CD4-positive, alpha-beta T cell (primary cell): Measurements from ENCODE around the gene HOMER1. TPM values are rescaled to one million over a fixed set of nuclear protein-coding genes. Genes with fewer than 3 reads are reported as not detected.

ENCODE experiments used
- ATAC-seq: fragments of 200-7000 bp; cut with Tn5 transposase; one replicate; pipeline ENCODE4 v1.10.0; 2022; ENCODE audit warnings: mild to moderate bottlenecking; ENCODE audit not compliant: poor library complexity
- CTCF ChIA-PET: fragments of 350-600 bp; sonication (Branson Sonifier 250); formaldehyde crosslinking; loops from one replicate; lab custom pipeline; 2021; ENCODE audit warnings: antibody characterized with exemption, inconsistent platforms; lab: Charles Lee
- POLR2A ChIA-PET: fragments of 350-600 bp; sonication (Branson Sonifier 250); formaldehyde crosslinking; loops from one replicate; lab custom pipeline; 2021; ENCODE audit warnings: antibody characterized with exemption, inconsistent platforms; lab: Charles Lee
- DNase-seq, 14 experiments: peaks; one replicate each; pipeline ENCODE4 v3.0.0-alpha.2; 2013 to 2020; ENCODE audit warnings: mixed read lengths in 2 of 14
- H3K27ac ChIP-seq, 2 donors: one replicate each; pipeline versions ENCODE4 v1.5.1 to v1.7.0; 2013; ENCODE audit warnings: low read length in 2 of 2, low read depth in 1 of 2, mild to moderate bottlenecking in 1 of 2
- H3K27me3 ChIP-seq, 2 experiments: 1 replicate in 1 of 2; 2 replicates in 1 of 2; pipeline versions ENCODE4 v1.6.1 to v1.7.0; 2013; ENCODE audit warnings: low read length in 2 of 2, control low read depth in 1 of 2, mild to moderate bottlenecking in 1 of 2, moderate library complexity in 1 of 2; ENCODE audit not compliant: insufficient read depth in 2 of 2, control insufficient read depth in 1 of 2
- H3K36me3 ChIP-seq: one replicate; pipeline ENCODE4 v1.6.1; 2013; ENCODE audit warnings: low read length, control low read depth; ENCODE audit not compliant: insufficient read depth
- H3K4me1 ChIP-seq: one replicate; pipeline ENCODE4 v1.6.1; 2013; ENCODE audit warnings: low read length, control low read depth; ENCODE audit not compliant: insufficient read depth
- H3K4me3 ChIP-seq: one replicate; pipeline ENCODE4 v1.5.1; 2013; ENCODE audit warnings: mild to moderate bottlenecking, low read length, moderate library complexity
- H3K9me3 ChIP-seq, 2 experiments: 1 replicate in 1 of 2; 2 replicates in 1 of 2; pipeline versions ENCODE4 v1.6.1 to v1.7.0; 2013; ENCODE audit warnings: low read length in 2 of 2, mild to moderate bottlenecking in 2 of 2, control low read depth in 1 of 2, moderate library complexity in 1 of 2; ENCODE audit not compliant: control insufficient read depth in 1 of 2, insufficient read depth in 1 of 2
- H3K27ac Mint-ChIP-seq: one replicate; pipeline ENCODE4 v1.8.0; 2020; ENCODE audit warnings: mixed read lengths
- H3K27me3 Mint-ChIP-seq: one replicate; pipeline ENCODE4 v1.8.0; 2021; ENCODE audit warnings: mixed read lengths
- H3K36me3 Mint-ChIP-seq: one replicate; pipeline ENCODE4 v1.8.0; 2021; ENCODE audit warnings: low read depth, mixed read lengths
- H3K4me1 Mint-ChIP-seq: one replicate; pipeline ENCODE4 v1.8.0; 2021; ENCODE audit warnings: low read depth, mixed read lengths
- H3K4me3 Mint-ChIP-seq: one replicate; pipeline ENCODE4 v1.8.0; 2020; ENCODE audit warnings: mild to moderate bottlenecking, mixed read lengths
- H3K9me3 Mint-ChIP-seq: one replicate; pipeline ENCODE4 v1.8.0; 2020; ENCODE audit warnings: mixed read lengths
- CTCF ChIP-seq: fragments of 200-600 bp; IDR thresholded peaks from one replicate; pipeline ENCODE4 v1.8.0; 2022; ENCODE audit warnings: antibody characterized with exemption, mild to moderate bottlenecking
- intact Hi-C, 2 experiments: fragments of 100-400 bp; cut with DNase I in 1 of 2; cut with micrococcal nuclease in 1 of 2; formaldehyde crosslinking; loops; one replicate each; pipeline versions ENCODE4 v1.15.1 to v1.9.0; 2023 to 2025; cut with DNase I, micrococcal nuclease
- total RNA-seq, 174 experiments: library from RNA in 2 of 174; stranded (reverse) in 2 of 174; gene quantifications; one replicate each; pipeline ENCODE4 v1.2.3 and lab custom pipeline; 2021 to 2026

HOMER1 gene
- total RNA-seq, 2 experiments from 2014 or later = 2.1 TPM

- ChIA-PET POLR2A (interaction anchor here (1.1 to 3.6 kb wide), 2 partner anchors 18 to 276 kb away, joined by 3 to 19 read pairs; partner anchors contain the start of gene JMY), CTCF (interaction anchor here (0.9 kb wide), 1 partner anchor 13 kb away, joined by 4 read pairs; no protein-coding TSS in a partner anchor)
- ATAC-seq = no peak
- Histone ChIP-seq H3K4me1 (peaks cover 19% of the 10 kb centered on the region), H3K4me3 (peak overlapping the region; percentile 79), H3K27ac (no peak overlapping the region), H3K36me3 (no peaks in the 10 kb centered on the region), H3K9me3 (no peaks in the 10 kb centered on the region), H3K27me3 (peaks cover 5 to 15% of the 10 kb centered on the region in 2 experiments)
- no peaks in the 10 kb centered on the region for H3K9me3 Mint-ChIP-seq
- intact Hi-C loops = loop anchor here (2.0 to 10.0 kb wide), 8 partner anchors 99 to 1791 kb away; partner anchors contain the start of genes JMY (in 2 of the 2), AP3B1 (in 1 of the 2), TBCA (in 1 of the 2) and TENT2 (in 1 of the 2)
- H3K4me3 Mint-ChIP-seq = peak overlapping the region; percentile 79
- peaks cover 34% of the 10 kb centered on the region for H3K27me3 Mint-ChIP-seq
- H3K27ac Mint-ChIP-seq = peak overlapping the region; percentile 72
- peaks cover 7% of the 10 kb centered on the region for H3K36me3 Mint-ChIP-seq
- peak in 1 of 14 experiments; percentile 25 for DNase-seq
- H3K4me1 Mint-ChIP-seq = peaks cover 41% of the 10 kb centered on the region
- TF ChIP-seq CTCF = no peak
Observed at GRCh38 chr5:79513308-79513703, 628 bp downstream of the HOMER1 start.

GRCh38 chr5:79512471-79513307, 1.2 kb downstream of the HOMER1 start:
- H3K9me3 ChIP-seq = no peaks in the 10 kb centered on the region
- Mint-ChIP-seq H3K4me3 (peak overlapping the region; percentile 79), H3K9me3 (no peaks in the 10 kb centered on the region), H3K4me1 (peaks cover 39% of the 10 kb centered on the region), H3K27ac (peak overlapping the region; percentile 72), H3K36me3 (peaks cover 7% of the 10 kb centered on the region), H3K27me3 (peaks cover 34% of the 10 kb centered on the region)
- intact Hi-C loops = loop anchor here (2.0 to 10.0 kb wide), 8 partner anchors 100 to 1792 kb away; partner anchors contain the start of genes JMY (in 2 of the 2), AP3B1 (in 1 of the 2), TBCA (in 1 of the 2) and TENT2 (in 1 of the 2)
- no peak for TF ChIP-seq CTCF
- H3K4me1 ChIP-seq = peaks cover 19% of the 10 kb centered on the region
- ChIA-PET CTCF (no interaction called here), POLR2A (interaction anchor here (1.2 to 3.6 kb wide), 2 partner anchors 13 to 276 kb away, joined by 3 to 19 read pairs; partner anchors contain the start of gene JMY)
- no peak overlapping the region for H3K27ac ChIP-seq
- DNase-seq (peak in 4 of 14 experiments; percentile 1 to 21 (median 8)), ATAC-seq (no peak)
- peaks cover 5 to 15% of the 10 kb centered on the region in 2 experiments for H3K27me3 ChIP-seq
- H3K36me3 ChIP-seq = no peaks in the 10 kb centered on the region
- peak overlapping the region; percentile 79 for H3K4me3 ChIP-seq

GRCh38 chr5:79512049-79512448, 1.9 kb downstream of the HOMER1 start:
- Histone ChIP-seq H3K4me3 (no peak overlapping the region), H3K9me3 (no peaks in the 10 kb centered on the region), H3K36me3 (no peaks in the 10 kb centered on the region), H3K27me3 (peaks cover 5 to 15% of the 10 kb centered on the region in 2 experiments), H3K27ac (no peak overlapping the region), H3K4me1 (peaks cover 19% of the 10 kb centered on the region)
- Mint-ChIP-seq H3K27me3 (peaks cover 34% of the 10 kb centered on the region), H3K4me3 (peak overlapping the region; percentile 34), H3K27ac (no peak overlapping the region), H3K4me1 (peaks cover 34% of the 10 kb centered on the region), H3K36me3 (peaks cover 7% of the 10 kb centered on the region), H3K9me3 (no peaks in the 10 kb centered on the region)
- intact Hi-C loops = loop anchor here (2.0 to 10.0 kb wide), 8 partner anchors 100 to 1793 kb away; partner anchors contain the start of genes JMY (in 2 of the 2), AP3B1 (in 1 of the 2), TBCA (in 1 of the 2) and TENT2 (in 1 of the 2)
- ChIA-PET POLR2A (interaction anchor here (1.2 to 3.6 kb wide), 3 partner anchors 12 to 379 kb away, joined by 3 to 19 read pairs (median 3); partner anchors contain the start of gene JMY), CTCF (no interaction called here)
- ATAC-seq (no peak), DNase-seq (no peak)
- TF ChIP-seq CTCF = no peak
